Endothelial cell of umbilical vein (primary cell): ENCODE data around the gene ZDHHC11. TPM values are rescaled to one million over a fixed set of nuclear protein-coding genes. Genes with fewer than 3 reads are reported as not detected.

ENCODE experiments used
- BruUV-seq: library from RNA; stranded (reverse); fragments of 400-500 nt; replicated peaks from 2 replicates; lab custom pipeline; 2021; lab: Mats Ljungman, UMichigan
- CTCF ChIA-PET: fragments of 300-600, 350-600 bp; sonication (Branson Sonifier 250); formaldehyde crosslinking; loops from one replicate; lab custom pipeline; 2021; ENCODE audit warnings: antibody characterized with exemption, inconsistent platforms; lab: Charles Lee
- POLR2A ChIA-PET: fragments of 300-600, 350-600 bp; sonication (Branson Sonifier 250); formaldehyde crosslinking; loops from one replicate; lab custom pipeline; 2021; ENCODE audit warnings: antibody characterized with exemption, inconsistent platforms; lab: Charles Lee
- DNase-seq: peaks from one replicate; pipeline ENCODE4 v3.0.0-alpha.2; 2011; ENCODE audit warnings: low read depth, low spot score
- FAIRE-seq: peaks from 2 replicates; lab custom pipeline; 2011; peaks lifted over from hg19 to GRCh38; lab: Jason Lieb, UNC
- H2AFZ ChIP-seq: 2 replicates; pipeline ENCODE4 v1.6.0; 2012; ENCODE audit warnings: low read depth, low read length, control low read depth, inconsistent platforms
- H3K27ac ChIP-seq: 2 replicates; pipeline ENCODE4 v1.5.1; 2011; ENCODE audit warnings: low read depth, mild to moderate bottlenecking, control low read depth, low read length, moderate library complexity; ENCODE audit not compliant: insufficient read depth
- H3K27me3 ChIP-seq, 2 experiments: 2 replicates each; pipeline versions ENCODE4 v1.6.0 to v1.6.1; 2011; ENCODE audit warnings: low read length in 2 of 2, mixed read lengths in 1 of 2; ENCODE audit not compliant: control insufficient read depth in 2 of 2, insufficient read depth in 2 of 2
- H3K36me3 ChIP-seq, 2 experiments: 2 replicates in 1 of 2; 3 replicates in 1 of 2; pipeline ENCODE4 v1.5.1; 2011; ENCODE audit warnings: low read length in 2 of 2, mild to moderate bottlenecking in 1 of 2, moderate library complexity in 1 of 2; ENCODE audit not compliant: control insufficient read depth in 2 of 2, insufficient read depth in 2 of 2; ENCODE audit errors: extremely low read depth in 1 of 2
- H3K4me1 ChIP-seq: 3 replicates; pipeline ENCODE4 v1.5.1; 2011; ENCODE audit warnings: mild to moderate bottlenecking, low read length; ENCODE audit not compliant: control insufficient read depth, insufficient read depth; ENCODE audit errors: extremely low read depth
- H3K4me2 ChIP-seq: 2 replicates; pipeline ENCODE4 v1.6.1; 2011; ENCODE audit warnings: low read length, control low read depth, mixed read lengths; ENCODE audit not compliant: insufficient read depth
- H3K4me3 ChIP-seq, 3 experiments: fragments of 200-600 bp in 1 of 3; sonication (generic), shearing (Covaris generic) in 1 of 3; replicated peaks in 1 of 3; 2 replicates each; pipeline ENCODE4 v1.5.1; 2011 to 2016; ENCODE audit warnings: control low read depth in 3 of 3, low read length in 3 of 3, mild to moderate bottlenecking in 2 of 3, inconsistent platforms in 1 of 3, low read depth in 1 of 3, moderate library complexity in 1 of 3; ENCODE audit not compliant: insufficient read depth in 1 of 3
- H3K79me2 ChIP-seq: 2 replicates; pipeline ENCODE4 v1.6.0; 2012; ENCODE audit warnings: low read length, inconsistent platforms; ENCODE audit not compliant: control insufficient read depth, insufficient read depth
- H3K9ac ChIP-seq: replicated peaks from 2 replicates; pipeline ENCODE3; 2011; ENCODE audit warnings: low read length, control low read depth; ENCODE audit not compliant: insufficient read depth; ENCODE audit errors: extremely low read depth
- H3K9me1 ChIP-seq: replicated peaks from 3 replicates; pipeline ENCODE4 v1.6.0; 2011; ENCODE audit warnings: mild to moderate bottlenecking, low read length; ENCODE audit not compliant: control insufficient read depth, insufficient read depth; ENCODE audit errors: extremely low read depth
- H3K9me3 ChIP-seq: replicated peaks from 2 replicates; pipeline ENCODE4 v1.5.1; 2012; ENCODE audit warnings: low read length, inconsistent platforms; ENCODE audit not compliant: control insufficient read depth, insufficient read depth
- H4K20me1 ChIP-seq: replicated peaks from 2 replicates; pipeline ENCODE3; 2011; ENCODE audit warnings: mild to moderate bottlenecking, low read length; ENCODE audit not compliant: control insufficient read depth, insufficient read depth; ENCODE audit errors: extremely low read depth
- EZH2 ChIP-seq: IDR thresholded peaks from 2 replicates; pipeline ENCODE4 v1.6.1; 2012; ENCODE audit warnings: borderline replicate concordance, low read depth, mild to moderate bottlenecking, moderate library complexity, low read length, inconsistent platforms; ENCODE audit not compliant: severe bottlenecking
- FOS ChIP-seq: IDR thresholded peaks from 2 replicates; pipeline ENCODE4 v1.6.1; 2011; ENCODE audit warnings: mild to moderate bottlenecking, low read length, moderate library complexity, borderline replicate concordance; ENCODE audit not compliant: insufficient read depth
- GATA2 ChIP-seq: IDR thresholded peaks from 2 replicates; pipeline ENCODE4 v1.7.0; 2011; ENCODE audit warnings: low read depth, mild to moderate bottlenecking, moderate library complexity, mixed read lengths, low read length; ENCODE audit not compliant: insufficient read length, insufficient read depth
- JUN ChIP-seq: IDR thresholded peaks from 2 replicates; pipeline ENCODE4 v1.6.1; 2011; ENCODE audit warnings: borderline replicate concordance, low read depth; ENCODE audit not compliant: insufficient read length, insufficient read depth
- MYC ChIP-seq: IDR thresholded peaks from one replicate; pipeline ENCODE4 v1.6.1; 2011; ENCODE audit warnings: mild to moderate bottlenecking, low read depth, low read length
- POLR2A ChIP-seq: IDR thresholded peaks from 2 replicates; pipeline ENCODE4 v1.6.1; 2012; ENCODE audit warnings: low read depth, mild to moderate bottlenecking, control low read depth, low read length
- POLR2AphosphoS5 ChIP-seq: IDR thresholded peaks from 2 replicates; pipeline ENCODE4 v1.6.1; 2012; ENCODE audit warnings: low read depth, mild to moderate bottlenecking, control low read depth, low read length, moderate library complexity; ENCODE audit not compliant: insufficient read depth
- dilution Hi-C: fragments of 300-500 bp; cut with MboI; formaldehyde crosslinking; loops from one replicate; pipeline ENCODE4 v1.15.0; 2019; ENCODE audit warnings: low sequenced_read_pairs; ENCODE audit not compliant: extremely low pct_ligation_motif_present
- intact Hi-C: fragments of 100-400 bp; cut with micrococcal nuclease; formaldehyde crosslinking; loops from one replicate; pipeline ENCODE4 v1.10.0; 2022
- polyA plus RNA-seq, 4 experiments: library from polyadenylated mRNA; depleted of rRNA in 3 of 4; stranded (reverse) in 3 of 4; unstranded in 1 of 4; fragments of >200 nt; gene quantifications; 2 replicates each; pipeline versions ENCODE4 v1.2.1 to v1.2.3, GENCODE V29; 2011 to 2012; ENCODE audit warnings: missing spikeins in 1 of 4
- total RNA-seq: library from RNA; stranded (reverse); gene quantifications from 2 replicates; pipeline ENCODE4 v1.2.3, GENCODE V29; 2021
- TF ChIP-seq, protein P1 (sequence below), 2 donors: IDR thresholded peaks; 1 replicate in 1 of 2; 2 replicates in 1 of 2; pipeline ENCODE4 v1.5.1; 2011; ENCODE audit warnings: low read length in 2 of 2, mild to moderate bottlenecking in 2 of 2, moderate library complexity in 2 of 2, control low read depth in 1 of 2, inconsistent platforms in 1 of 2, low read depth in 1 of 2; ENCODE audit not compliant: insufficient read depth in 1 of 2; ENCODE audit errors: extremely low read depth in 1 of 2
- TF ChIP-seq, protein P2 (sequence below): IDR thresholded peaks from 2 replicates; pipeline ENCODE4 v1.6.1; 2011; ENCODE audit not compliant: insufficient read depth, insufficient read length

ZDHHC11 gene
- total and polyA plus RNA-seq, 2 donors (not counting 3 experiments of a cell fraction or from before 2014, with no cell fraction given), result 0.35 to 4.4 TPM

DNA sequence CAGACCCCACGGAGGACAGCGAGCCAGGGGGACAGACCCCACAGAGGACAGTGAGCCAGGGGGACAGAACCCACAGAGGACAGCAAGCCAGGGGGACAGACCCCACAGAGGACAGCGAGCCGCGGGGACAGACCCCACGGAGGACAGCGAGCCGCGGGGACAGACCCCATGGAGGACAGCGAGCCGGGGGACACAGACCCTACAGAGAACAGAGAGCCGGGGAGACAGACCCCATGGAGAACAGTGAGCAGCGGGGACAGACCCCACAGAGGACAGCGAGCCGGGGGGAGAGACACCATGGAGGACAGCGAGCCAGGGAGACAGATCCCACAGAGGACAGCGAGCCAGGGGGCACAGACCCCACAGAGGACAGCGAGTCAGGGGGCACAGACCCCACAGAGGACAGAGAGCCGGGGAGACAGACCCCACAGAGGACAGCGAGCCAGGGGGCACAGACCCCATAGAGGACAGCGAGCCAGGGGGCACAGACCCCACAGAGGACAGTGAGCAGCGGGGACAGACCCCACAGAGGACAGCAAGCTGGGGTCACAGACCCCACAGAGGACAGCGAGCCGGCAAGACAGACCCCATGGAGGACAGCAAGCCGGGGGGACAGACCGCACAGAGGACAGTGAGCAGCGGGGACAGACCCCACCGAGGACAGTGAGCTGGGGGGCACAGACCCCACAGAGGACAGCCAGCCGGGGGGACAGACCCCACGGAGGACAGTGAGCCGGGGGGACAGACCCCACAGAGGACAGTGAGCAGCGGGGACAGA is 4.4 kb upstream of the ZDHHC11 start:
- Histone ChIP-seq H3K27me3 (no peaks in the 10 kb centered on the region), H3K79me2 (no peaks in the 10 kb centered on the region), H3K4me3 (no peak overlapping the region), H3K36me3 (no peaks in the 10 kb centered on the region), H3K9ac (no peak overlapping the region), H3K9me3 (no peaks in the 10 kb centered on the region), H3K4me2 (no peak overlapping the region), H3K9me1 (no peaks in the 10 kb centered on the region), H3K27ac (no peak overlapping the region), H3K4me1 (no peaks in the 10 kb centered on the region), H2AFZ (no peak overlapping the region), H4K20me1 (no peaks in the 10 kb centered on the region)
- no peak for DNase-seq
- TF ChIP-seq POLR2A (no peak), JUN (no peak), GATA2 (no peak), POLR2AphosphoS5 (no peak), FOS (no peak), EZH2 (no peak), MYC (no peak)
- TF ChIP-seq, protein P1, sequence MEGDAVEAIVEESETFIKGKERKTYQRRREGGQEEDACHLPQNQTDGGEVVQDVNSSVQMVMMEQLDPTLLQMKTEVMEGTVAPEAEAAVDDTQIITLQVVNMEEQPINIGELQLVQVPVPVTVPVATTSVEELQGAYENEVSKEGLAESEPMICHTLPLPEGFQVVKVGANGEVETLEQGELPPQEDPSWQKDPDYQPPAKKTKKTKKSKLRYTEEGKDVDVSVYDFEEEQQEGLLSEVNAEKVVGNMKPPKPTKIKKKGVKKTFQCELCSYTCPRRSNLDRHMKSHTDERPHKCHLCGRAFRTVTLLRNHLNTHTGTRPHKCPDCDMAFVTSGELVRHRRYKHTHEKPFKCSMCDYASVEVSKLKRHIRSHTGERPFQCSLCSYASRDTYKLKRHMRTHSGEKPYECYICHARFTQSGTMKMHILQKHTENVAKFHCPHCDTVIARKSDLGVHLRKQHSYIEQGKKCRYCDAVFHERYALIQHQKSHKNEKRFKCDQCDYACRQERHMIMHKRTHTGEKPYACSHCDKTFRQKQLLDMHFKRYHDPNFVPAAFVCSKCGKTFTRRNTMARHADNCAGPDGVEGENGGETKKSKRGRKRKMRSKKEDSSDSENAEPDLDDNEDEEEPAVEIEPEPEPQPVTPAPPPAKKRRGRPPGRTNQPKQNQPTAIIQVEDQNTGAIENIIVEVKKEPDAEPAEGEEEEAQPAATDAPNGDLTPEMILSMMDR (IDR thresholded peaks at IDR 0.05; ENCODE audit: extremely low read depth in 1 of 2, insufficient read depth in 1 of 2, low read depth in 1 of 2, low read length in 2 of 2), result no peak
- TF ChIP-seq, protein P2, sequence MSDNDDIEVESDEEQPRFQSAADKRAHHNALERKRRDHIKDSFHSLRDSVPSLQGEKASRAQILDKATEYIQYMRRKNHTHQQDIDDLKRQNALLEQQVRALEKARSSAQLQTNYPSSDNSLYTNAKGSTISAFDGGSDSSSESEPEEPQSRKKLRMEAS, result no peak
- CTCF ChIA-PET, result no interaction called here
- FAIRE-seq, result no peak
- BruUV-seq, result no TSS peak
- POLR2A ChIA-PET, result no interaction called here
- dilution Hi-C loops, result no loop called here
- intact Hi-C loops, result no loop called here
